Measurements from ENCODE around the gene BAIAP2. TPM values are rescaled to one million over a fixed set of nuclear protein-coding genes. Genes with fewer than 3 reads are reported as not detected.
A peak's percentile ranks its signal among the peaks of the same experiment; 100 is the strongest.

BAIAP2 gene
- total and polyA plus RNA-seq, 2 of the 13 experiments (the other 11 are each of a cell fraction or from before 2014, with no cell fraction given) = 22.5 to 24.0 TPM

- TF ChIP-seq ZBTB39 (CRISPR knock-in tag; IDR thresholded peaks at IDR 0.05) (no peak), SIX1 (CRISPR knock-in tag; IDR thresholded peaks at IDR 0.05; ENCODE audit: borderline replicate concordance) (no peak), PHF8 (CRISPR knock-in tag; IDR thresholded peaks at IDR 0.05) (peak; percentile 38), EP300 (IDR thresholded peaks at IDR 0.05; ENCODE audit: low read depth in 2 of 2, low read length in 2 of 2) (no peak), EP300 (CRISPR knock-in tag; IDR thresholded peaks at IDR 0.05; ENCODE audit: borderline replicate concordance) (no peak), ZNF274 (CRISPR knock-in tag; IDR thresholded peaks at IDR 0.05) (no peak; the same call in 1 of the 2 replicates), ZNF761 (CRISPR knock-in tag; conservative IDR thresholded peaks at IDR 0.05) (no peak), ZFP36L2 (CRISPR knock-in tag; IDR thresholded peaks at IDR 0.05) (no peak), ZNF709 (CRISPR knock-in tag; IDR thresholded peaks at IDR 0.05) (no peak), CENPBD1 (CRISPR knock-in tag; IDR thresholded peaks at IDR 0.05; ENCODE audit: borderline replicate concordance, low read depth) (no peak; the same call in 1 of the 2 replicates), HIC2 (CRISPR knock-in tag; IDR thresholded peaks at IDR 0.05; ENCODE audit: low read depth) (no peak; the same call in 1 of the 2 replicates), HOXA9 (CRISPR knock-in tag; IDR thresholded peaks at IDR 0.05; ENCODE audit: borderline replicate concordance) (no peak), ZNF317 (CRISPR knock-in tag; IDR thresholded peaks at IDR 0.05) (no peak), MLLT10 (CRISPR knock-in tag; IDR thresholded peaks at IDR 0.05) (no peak), ETV5 (CRISPR knock-in tag; IDR thresholded peaks at IDR 0.05; ENCODE audit: borderline replicate concordance) (peak; percentile 33; the same call in 1 of the 2 replicates), ZNF740 (CRISPR knock-in tag; IDR thresholded peaks at IDR 0.05) (no peak; the same call in 1 of the 2 replicates), SNAPC2 (CRISPR knock-in tag; IDR thresholded peaks at IDR 0.05) (no peak), NFE2 (CRISPR knock-in tag; IDR thresholded peaks at IDR 0.05) (no peak), TFAP4 (IDR thresholded peaks at IDR 0.05; ENCODE audit: borderline replicate concordance, low read depth) (peak; percentile 35; the same call in 1 of the 2 replicates), ZNF34 (CRISPR knock-in tag; IDR thresholded peaks at IDR 0.05; ENCODE audit: borderline replicate concordance) (no peak), NBN (conservative IDR thresholded peaks at IDR 0.05) (no peak), ZNF44 (CRISPR knock-in tag; IDR thresholded peaks at IDR 0.05) (no peak), GATAD2A (CRISPR knock-in tag; IDR thresholded peaks at IDR 0.05) (peak; percentile 29; the same call in 1 of the 2 replicates), HMG20A (CRISPR knock-in tag; IDR thresholded peaks at IDR 0.05; ENCODE audit: borderline replicate concordance) (no peak), ZNF337 (CRISPR knock-in tag; IDR thresholded peaks at IDR 0.05; ENCODE audit: borderline replicate concordance, low read depth) (no peak), ZIK1 (CRISPR knock-in tag; IDR thresholded peaks at IDR 0.05; ENCODE audit: borderline replicate concordance, low read depth) (no peak)
These were observed 62.4 kb downstream of the BAIAP2 start (continued) for GRCh38 chr17:81097134-81097942.
